Measurements from ENCODE around the gene CHEK1.

DNA sequence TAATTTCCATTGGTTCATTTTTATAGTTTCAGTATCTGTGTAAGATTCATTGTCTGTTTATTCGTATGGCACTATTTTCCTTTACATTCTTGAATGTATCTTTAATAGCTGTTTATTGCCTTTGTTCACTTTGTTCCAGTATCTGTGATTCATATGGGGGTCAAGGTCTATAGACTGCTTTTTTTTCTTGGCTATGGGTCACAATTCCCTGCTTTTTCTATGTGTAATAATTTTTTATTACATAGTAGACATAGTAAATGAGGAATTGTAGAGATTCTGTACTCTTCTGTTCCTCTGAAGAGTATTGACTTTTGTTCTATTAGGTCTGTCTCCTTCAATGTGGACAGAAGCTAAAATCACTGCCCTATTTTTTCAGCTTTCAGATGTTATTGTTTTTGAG, 45.2 kb downstream of the CHEK1 start:
- TF ChIP-seq, protein P1, sequence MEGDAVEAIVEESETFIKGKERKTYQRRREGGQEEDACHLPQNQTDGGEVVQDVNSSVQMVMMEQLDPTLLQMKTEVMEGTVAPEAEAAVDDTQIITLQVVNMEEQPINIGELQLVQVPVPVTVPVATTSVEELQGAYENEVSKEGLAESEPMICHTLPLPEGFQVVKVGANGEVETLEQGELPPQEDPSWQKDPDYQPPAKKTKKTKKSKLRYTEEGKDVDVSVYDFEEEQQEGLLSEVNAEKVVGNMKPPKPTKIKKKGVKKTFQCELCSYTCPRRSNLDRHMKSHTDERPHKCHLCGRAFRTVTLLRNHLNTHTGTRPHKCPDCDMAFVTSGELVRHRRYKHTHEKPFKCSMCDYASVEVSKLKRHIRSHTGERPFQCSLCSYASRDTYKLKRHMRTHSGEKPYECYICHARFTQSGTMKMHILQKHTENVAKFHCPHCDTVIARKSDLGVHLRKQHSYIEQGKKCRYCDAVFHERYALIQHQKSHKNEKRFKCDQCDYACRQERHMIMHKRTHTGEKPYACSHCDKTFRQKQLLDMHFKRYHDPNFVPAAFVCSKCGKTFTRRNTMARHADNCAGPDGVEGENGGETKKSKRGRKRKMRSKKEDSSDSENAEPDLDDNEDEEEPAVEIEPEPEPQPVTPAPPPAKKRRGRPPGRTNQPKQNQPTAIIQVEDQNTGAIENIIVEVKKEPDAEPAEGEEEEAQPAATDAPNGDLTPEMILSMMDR (IDR thresholded peaks at IDR 0.05) = no peak
- TF ChIP-seq POLR2A (IDR thresholded peaks at IDR 0.05) = no peak

All from ovary (tissue), 3 donors.